OCI-LY1 (cell line): Measurements from ENCODE around the gene HMGXB3.

Source experiments
- H2AFZ ChIP-seq: fragments of 200-600 bp; sonication (generic), shearing (Covaris generic); 2 replicates; pipeline ENCODE4 v1.6.0; 2014; ENCODE audit warnings: antibody characterized with exemption, mild to moderate bottlenecking, low read length
- H3F3A ChIP-seq: fragments of 200-600 bp; sonication (generic), shearing (Covaris generic); 2 replicates; pipeline ENCODE4 v1.6.0; 2014; ENCODE audit warnings: mild to moderate bottlenecking, antibody characterized with exemption, low read length, moderate library complexity; ENCODE audit not compliant: insufficient read depth
- H3K27ac ChIP-seq: fragments of 200-600 bp; sonication (generic); 2 replicates; pipeline ENCODE4 v1.5.1; 2014; ENCODE audit warnings: low read length, mixed run types, mild to moderate bottlenecking, low read depth; ENCODE audit not compliant: poor library complexity, severe bottlenecking
- H3K27me3 ChIP-seq: fragments of 200-600 bp; sonication (generic); 2 replicates; pipeline ENCODE4 v1.6.0; 2014; ENCODE audit warnings: antibody characterized with exemption, mild to moderate bottlenecking, low read length, moderate library complexity; ENCODE audit not compliant: insufficient read depth
- H3K36me3 ChIP-seq: fragments of 200-600 bp; sonication (generic); 2 replicates; pipeline ENCODE4 v1.6.1; 2014; ENCODE audit warnings: mild to moderate bottlenecking, antibody characterized with exemption, low read length, moderate library complexity, mixed read lengths; ENCODE audit not compliant: insufficient read depth
- H3K4me1 ChIP-seq: fragments of 200-600 bp; sonication (generic); 2 replicates; pipeline ENCODE4 v1.5.1; 2014; ENCODE audit warnings: mild to moderate bottlenecking, low read length, moderate library complexity; ENCODE audit not compliant: insufficient read depth, severe bottlenecking
- H3K4me2 ChIP-seq: fragments of 200-600 bp; sonication (generic), shearing (Covaris generic); 2 replicates; pipeline ENCODE4 v1.6.1; 2014; ENCODE audit warnings: low read length
- H3K4me3 ChIP-seq: fragments of 200-600 bp; sonication (generic); 2 replicates; pipeline ENCODE4 v1.5.1; 2014; ENCODE audit warnings: low read length, low read depth, mild to moderate bottlenecking, mixed read lengths; ENCODE audit not compliant: poor library complexity, severe bottlenecking
- H3K79me2 ChIP-seq: fragments of 200-600 bp; shearing (Covaris generic); 2 replicates; pipeline ENCODE4 v1.6.1; 2016; ENCODE audit warnings: mixed run types, low read length, mixed read lengths; ENCODE audit not compliant: insufficient read depth
- H3K9ac ChIP-seq: fragments of 200-600 bp; sonication (generic), shearing (Covaris generic); 2 replicates; pipeline ENCODE4 v1.6.1; 2014; ENCODE audit warnings: mild to moderate bottlenecking, low read length, mixed read lengths
- H3K9me2 ChIP-seq: fragments of 200-600 bp; sonication (generic), shearing (Covaris generic); 2 replicates; pipeline ENCODE4 v1.6.1; 2014; ENCODE audit warnings: low read depth, mild to moderate bottlenecking, low read length, mixed read lengths
- H3K9me3 ChIP-seq: fragments of 200-600 bp; shearing (Covaris generic); 2 replicates; pipeline ENCODE4 v1.6.1; 2014; ENCODE audit warnings: low read length, mixed read lengths
- H4K20me1 ChIP-seq: fragments of 200-600 bp; sonication (generic), shearing (Covaris generic); 2 replicates; pipeline ENCODE4 v1.6.0; 2016; ENCODE audit warnings: mild to moderate bottlenecking, low read length; ENCODE audit not compliant: insufficient read depth
- CTCF ChIP-seq: fragments of 200-600 bp; sonication (generic), shearing (Covaris generic); IDR thresholded peaks from 2 replicates; pipeline ENCODE4 v1.5.1; 2017; ENCODE audit warnings: mild to moderate bottlenecking, antibody characterized with exemption, low read length, moderate library complexity, mixed read lengths
- EZH2 ChIP-seq: fragments of 200-600 bp; sonication (generic), shearing (Covaris generic); IDR thresholded peaks from 2 replicates; pipeline ENCODE4 v1.8.0; 2017; ENCODE audit warnings: borderline replicate concordance, mixed run types, mild to moderate bottlenecking, antibody characterized with exemption, low read length, moderate library complexity, mixed read lengths

Gene HMGXB3

GRCh38 chr5:150006318-150006717 lies 5.8 kb downstream of the HMGXB3 start:
- no peak overlapping the region for H3K27ac ChIP-seq

GRCh38 chr5:150007050-150007449 lies 6.5 kb downstream of the HMGXB3 start:
- no peaks in the 10 kb centered on the region for H3F3A ChIP-seq
- TF ChIP-seq EZH2, result no peak
- no peak for TF ChIP-seq CTCF

More at GRCh38 chr5:150006318-150006717, 5.8 kb downstream of the HMGXB3 start:
- Histone ChIP-seq H3K27me3 (no peaks in the 10 kb centered on the region), H4K20me1 (no peaks in the 10 kb centered on the region), H3K4me1 (peaks cover 11% of the 10 kb centered on the region), H3K79me2 (peaks cover 30% of the 10 kb centered on the region), H2AFZ (no peak overlapping the region), H3K9me3 (no peaks in the 10 kb centered on the region), H3K4me3 (no peak overlapping the region), H3K4me2 (no peak overlapping the region), H3F3A (no peaks in the 10 kb centered on the region), H3K9ac (no peak overlapping the region), H3K9me2 (no peaks in the 10 kb centered on the region), H3K36me3 (peaks cover 77% of the 10 kb centered on the region)
- TF ChIP-seq EZH2, result no peak
- no peak for TF ChIP-seq CTCF

GRCh38 chr5:150009671-150010387 lies 9.3 kb downstream of the HMGXB3 start:
- Histone ChIP-seq H4K20me1 (no peaks in the 10 kb centered on the region), H3K9ac (no peak overlapping the region), H3K36me3 (peaks cover 98% of the 10 kb centered on the region), H3F3A (no peaks in the 10 kb centered on the region), H3K27me3 (no peaks in the 10 kb centered on the region), H3K79me2 (peaks cover 7% of the 10 kb centered on the region; the same call in 1 of the 2 replicates), H3K4me1 (no peaks in the 10 kb centered on the region), H3K27ac (no peak overlapping the region), H2AFZ (no peak overlapping the region), H3K4me2 (no peak overlapping the region), H3K4me3 (no peak overlapping the region), H3K9me2 (no peaks in the 10 kb centered on the region), H3K9me3 (peaks cover 6% of the 10 kb centered on the region; the same call in 1 of the 2 replicates)
- no peak for TF ChIP-seq CTCF

More at GRCh38 chr5:150007050-150007449, 6.5 kb downstream of the HMGXB3 start:
- H3K4me1 ChIP-seq, result peaks cover 7% of the 10 kb centered on the region
- H3K4me3 ChIP-seq, result no peak overlapping the region
- no peaks in the 10 kb centered on the region for H3K9me2 ChIP-seq
- H3K27me3 ChIP-seq, result no peaks in the 10 kb centered on the region
- H3K4me2 ChIP-seq, result no peak overlapping the region
- H3K9me3 ChIP-seq, result 0 out of 2 replicates have a peak, but pooled peaks cover 2% of the 10 kb centered on the region
- H4K20me1 ChIP-seq, result no peaks in the 10 kb centered on the region
- H2AFZ ChIP-seq, result no peak overlapping the region
- no peak overlapping the region for H3K9ac ChIP-seq
- peaks cover 83% of the 10 kb centered on the region for H3K36me3 ChIP-seq
- H3K27ac ChIP-seq, result no peak overlapping the region
- peaks cover 27% of the 10 kb centered on the region for H3K79me2 ChIP-seq
